ENCODE measurements around the gene PRDM16. TPM values are rescaled to one million over a fixed set of nuclear protein-coding genes. Genes with fewer than 3 reads are reported as not detected.

The PRDM16 gene
- total RNA-seq, 1 experiment from 2014 or later: 0.17 TPM

DNA sequence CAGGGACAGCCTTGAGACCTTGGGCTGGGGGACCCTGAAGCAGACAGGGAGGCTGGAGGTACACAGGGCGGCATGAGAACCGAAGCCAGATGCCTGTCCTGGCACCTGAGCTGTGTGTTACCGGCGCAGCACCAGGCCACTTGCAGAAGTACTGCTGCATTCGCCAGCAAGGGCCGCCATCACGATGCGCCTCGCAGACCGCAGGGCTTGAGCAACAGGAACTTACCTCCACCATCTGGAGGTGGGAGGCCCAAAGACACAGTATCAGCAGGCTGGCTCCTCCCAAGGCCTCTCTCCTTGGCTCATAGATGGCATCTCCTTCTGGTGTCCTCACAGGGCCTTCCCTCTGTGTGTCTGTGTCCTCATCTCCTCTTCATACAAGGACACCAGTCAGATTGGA is 90.1 kb downstream of the PRDM16 start:
- H3K27me3 Mint-ChIP-seq (ENCODE audit: low read depth): no peaks in the 10 kb centered on the region; the same call in 1 of the 2 replicates
- H3K79me1 ChIP-seq (ENCODE audit: insufficient read depth, low read depth, low read length, poor library complexity, severe bottlenecking): no peaks in the 10 kb centered on the region
- H4K8ac ChIP-seq (replicated peaks; ENCODE audit: insufficient read length, low read depth, low read length): no peak overlapping the region
- no peak overlapping the region for H3K4me2 ChIP-seq (ENCODE audit: insufficient read depth, insufficient read length, low read length)
- no peaks in the 10 kb centered on the region for H3K23me2 ChIP-seq (ENCODE audit: insufficient read length, low read depth, low read length, poor library complexity, severe bottlenecking)
- no peak overlapping the region for H3K4me3 Mint-ChIP-seq
- no peaks in the 10 kb centered on the region for H3K4me1 Mint-ChIP-seq
- TF ChIP-seq, protein P1, sequence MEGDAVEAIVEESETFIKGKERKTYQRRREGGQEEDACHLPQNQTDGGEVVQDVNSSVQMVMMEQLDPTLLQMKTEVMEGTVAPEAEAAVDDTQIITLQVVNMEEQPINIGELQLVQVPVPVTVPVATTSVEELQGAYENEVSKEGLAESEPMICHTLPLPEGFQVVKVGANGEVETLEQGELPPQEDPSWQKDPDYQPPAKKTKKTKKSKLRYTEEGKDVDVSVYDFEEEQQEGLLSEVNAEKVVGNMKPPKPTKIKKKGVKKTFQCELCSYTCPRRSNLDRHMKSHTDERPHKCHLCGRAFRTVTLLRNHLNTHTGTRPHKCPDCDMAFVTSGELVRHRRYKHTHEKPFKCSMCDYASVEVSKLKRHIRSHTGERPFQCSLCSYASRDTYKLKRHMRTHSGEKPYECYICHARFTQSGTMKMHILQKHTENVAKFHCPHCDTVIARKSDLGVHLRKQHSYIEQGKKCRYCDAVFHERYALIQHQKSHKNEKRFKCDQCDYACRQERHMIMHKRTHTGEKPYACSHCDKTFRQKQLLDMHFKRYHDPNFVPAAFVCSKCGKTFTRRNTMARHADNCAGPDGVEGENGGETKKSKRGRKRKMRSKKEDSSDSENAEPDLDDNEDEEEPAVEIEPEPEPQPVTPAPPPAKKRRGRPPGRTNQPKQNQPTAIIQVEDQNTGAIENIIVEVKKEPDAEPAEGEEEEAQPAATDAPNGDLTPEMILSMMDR (conservative IDR thresholded peaks at IDR 0.05): no peak
- no peak overlapping the region for H3K23ac ChIP-seq (ENCODE audit: insufficient read length, low read depth, low read length)
- no peak overlapping the region for H3K27ac Mint-ChIP-seq
- H3K18ac ChIP-seq (ENCODE audit: insufficient read length, low read depth, low read length): no peak overlapping the region
- no peak overlapping the region for H3K4ac ChIP-seq (ENCODE audit: low read depth, low read length)
- no peaks in the 10 kb centered on the region for H3K9me3 ChIP-seq (ENCODE audit: control insufficient read depth, low read depth, low read length)
- no peak overlapping the region for H2BK5ac ChIP-seq (ENCODE audit: insufficient read length, low read length)
- H2BK12ac ChIP-seq (ENCODE audit: insufficient read length, low read depth, low read length): no peak overlapping the region
- H2AK5ac ChIP-seq (ENCODE audit: insufficient read length, low read length): no peak overlapping the region
- H3K4me1 ChIP-seq (ENCODE audit: insufficient read depth, low read length): no peaks in the 10 kb centered on the region
- no peak overlapping the region for H2AFZ ChIP-seq (ENCODE audit: low read length)
- H4K5ac ChIP-seq (ENCODE audit: insufficient read length, low read depth, low read length): no peak overlapping the region
- no peak overlapping the region for H2BK120ac ChIP-seq (ENCODE audit: low read depth, low read length, poor library complexity, severe bottlenecking)
- no peaks in the 10 kb centered on the region for H3K9me3 Mint-ChIP-seq
- no peak overlapping the region for H3K14ac ChIP-seq (ENCODE audit: insufficient read depth, low read length)
- no peak overlapping the region for H3K9ac ChIP-seq (ENCODE audit: extremely low read depth, insufficient read length, low read length)
- no peak overlapping the region for H3K56ac ChIP-seq (ENCODE audit: insufficient read length, low read depth, low read length)
- no CpG with 5 or more reads among the region's 10 CpGs for WGBS (ENCODE audit: extremely low coverage, insufficient read length, low lambda C conversion rate)
- H2BK15ac ChIP-seq (ENCODE audit: low read depth, low read length): no peak overlapping the region
- H3T11ph ChIP-seq (ENCODE audit: low read length): no peak overlapping the region
- no peak overlapping the region for H3K27ac ChIP-seq (ENCODE audit: insufficient read length, low read depth, low read length)
- no peak for DNase-seq
- no peaks in the 10 kb centered on the region for H3K79me2 ChIP-seq (ENCODE audit: insufficient read depth, low read length)
- H3K27me3 ChIP-seq (ENCODE audit: insufficient read depth, low read length): no peaks in the 10 kb centered on the region
- no peaks in the 10 kb centered on the region for H4K20me1 ChIP-seq (ENCODE audit: control insufficient read depth, insufficient read depth, insufficient read length)
- H3K36me3 Mint-ChIP-seq (ENCODE audit: insufficient read depth in 1 of 3, low read depth in 3 of 3): no peaks in the 10 kb centered on the region
- H2BK20ac ChIP-seq (ENCODE audit: low read depth, low read length, poor library complexity, severe bottlenecking): no peak overlapping the region
- no peak overlapping the region for H4K91ac ChIP-seq (ENCODE audit: insufficient read length, low read depth, low read length)

Data from H9 (cell line).